NCI-H526 (cell line): Measurements from ENCODE around the gene EGFR.

Experiments
- DNase-seq, 2 experiments: peaks; one replicate each; lab custom pipeline; 2025; lab: John Stamatoyannopoulos, UW

EGFR gene

GRCh38 chr7:55250313-55250712 is 231.5 kb downstream of the EGFR start:
- DNase-seq: peak in 1 of 2 experiments; percentile 41

GRCh38 chr7:55251313-55251712 is 232.5 kb downstream of the EGFR start:
- DNase-seq: no peak

GRCh38 chr7:55251911-55252310 is 233.1 kb downstream of the EGFR start:
- no peak for DNase-seq

GRCh38 chr7:55252386-55252785 is 233.6 kb downstream of the EGFR start:
- no peak for DNase-seq

GRCh38 chr7:55253188-55253587 is 234.4 kb downstream of the EGFR start:
- DNase-seq: no peak

GRCh38 chr7:55254242-55254595 is 235.4 kb downstream of the EGFR start:
- peak in 1 of 2 experiments; percentile 30 for DNase-seq

- DNase-seq: peak in 1 of 2 experiments; percentile 82
Measured at GRCh38 chr7:55254596-55255495, 236.0 kb downstream of the EGFR start.

GRCh38 chr7:55255496-55256445 is 237.0 kb downstream of the EGFR start:
- peak; percentile 40 to 84 for DNase-seq

GRCh38 chr7:55258631-55259030 is 239.8 kb downstream of the EGFR start:
- DNase-seq: no peak

- no peak for DNase-seq
Measured at GRCh38 chr7:55260171-55260570, 241.4 kb downstream of the EGFR start.

- DNase-seq: no peak
Measured at GRCh38 chr7:55260676-55261385, 242.0 kb downstream of the EGFR start.
